ENCODE results near the gene TRIM46.

- TF ChIP-seq CTCF (IDR thresholded peaks at IDR 0.05) (peak; percentile 42 to 62 (median 52)), POLR2A (IDR thresholded peaks at IDR 0.05) (no peak), EP300 (IDR thresholded peaks at IDR 0.05) (no peak), POLR2AphosphoS5 (IDR thresholded peaks at IDR 0.05) (no peak)
Measured at GRCh38 chr1:155226188-155226909, 52.7 kb downstream of the TRIM46 start.

Measured in sigmoid colon (tissue), 4 donors.